IMR-90 (cell line): ENCODE measurements around the gene DHRS3. TPM values are rescaled to one million over a fixed set of nuclear protein-coding genes. Genes with fewer than 3 reads are reported as not detected.

Experiments
- ATAC-seq: fragments of 200-7000 bp; cut with Tn5 transposase; 2 replicates; pipeline ENCODE4 v1.9.1; 2020; ENCODE audit warnings: low read depth, mild to moderate bottlenecking, moderate library complexity
- BruUV-seq: library from RNA; stranded (reverse); fragments of 400-500 nt; replicated peaks from 2 replicates; lab custom pipeline; 2021; lab: Mats Ljungman, UMichigan
- CTCF ChIA-PET: fragments of 300-600 bp; formaldehyde crosslinking; extraction: SDS; loops from one replicate; lab custom pipeline; 2021; ENCODE audit warnings: antibody characterized with exemption; lab: Yijun Ruan, JAX
- POLR2A ChIA-PET: fragments of 300-600 bp; sonication (Branson Sonifier 250); formaldehyde crosslinking; loops from one replicate; lab custom pipeline; 2022; ENCODE audit warnings: antibody characterized with exemption; ENCODE audit not compliant: unreplicated experiment; lab: Charles Lee
- DNase-seq: peaks from one replicate; pipeline ENCODE4 v3.0.0; 2013
- H2AFZ ChIP-seq: replicated peaks from 2 replicates; pipeline ENCODE3; 2013; ENCODE audit warnings: low read length, mild to moderate bottlenecking; ENCODE audit not compliant: poor library complexity
- H2AK5ac ChIP-seq: 2 replicates; pipeline ENCODE4 v1.6.1; 2013; ENCODE audit warnings: low read depth, low read length, inconsistent platforms
- H2AK9ac ChIP-seq: replicated peaks from 2 replicates; pipeline ENCODE3; 2013; ENCODE audit warnings: mild to moderate bottlenecking, low read depth, low read length, moderate library complexity; ENCODE audit not compliant: poor library complexity
- H2BK120ac ChIP-seq: 2 replicates; pipeline ENCODE4 v1.6.1; 2013; ENCODE audit warnings: low read depth, low read length, inconsistent platforms
- H2BK15ac ChIP-seq: 3 replicates; pipeline ENCODE4 v1.6.1; 2013; ENCODE audit warnings: low read depth, low read length, inconsistent platforms
- H2BK20ac ChIP-seq: 2 replicates; pipeline ENCODE4 v1.6.1; 2013; ENCODE audit warnings: low read depth, mild to moderate bottlenecking, inconsistent platforms, low read length, moderate library complexity
- H2BK5ac ChIP-seq: 2 replicates; pipeline ENCODE4 v1.6.1; 2013; ENCODE audit warnings: mild to moderate bottlenecking, low read depth, low read length, inconsistent platforms; ENCODE audit not compliant: poor library complexity, severe bottlenecking
- H3K14ac ChIP-seq: replicated peaks from 2 replicates; pipeline ENCODE4 v1.6.1; 2013; ENCODE audit warnings: low read depth, low read length, inconsistent platforms
- H3K18ac ChIP-seq: 2 replicates; pipeline ENCODE4 v1.6.1; 2013; ENCODE audit warnings: low read depth, low read length, control low read depth
- H3K23ac ChIP-seq: 2 replicates; pipeline ENCODE4 v1.6.1; 2013; ENCODE audit warnings: low read depth, low read length, inconsistent platforms
- H3K27ac ChIP-seq: 2 replicates; pipeline ENCODE4 v1.5.1; 2013; ENCODE audit warnings: mild to moderate bottlenecking, control low read depth, low read length; ENCODE audit not compliant: insufficient read depth
- H3K27me3 ChIP-seq: 2 replicates; pipeline ENCODE4 v1.6.1; 2013; ENCODE audit warnings: low read length; ENCODE audit not compliant: control insufficient read depth, insufficient read depth
- H3K36me3 ChIP-seq: 2 replicates; pipeline ENCODE4 v1.6.1; 2013; ENCODE audit warnings: low read length, mixed read lengths; ENCODE audit not compliant: control insufficient read depth, insufficient read depth
- H3K4ac ChIP-seq: 2 replicates; pipeline ENCODE4 v1.6.1; 2013; ENCODE audit warnings: low read depth, low read length, inconsistent platforms
- H3K4me1 ChIP-seq: 2 replicates; pipeline ENCODE4 v1.6.1; 2013; ENCODE audit warnings: low read length, mixed read lengths; ENCODE audit not compliant: control insufficient read depth, insufficient read depth
- H3K4me2 ChIP-seq: 2 replicates; pipeline ENCODE4 v1.6.1; 2013; ENCODE audit warnings: low read depth, mild to moderate bottlenecking, control low read depth, low read length, moderate library complexity
- H3K4me3 ChIP-seq: 2 replicates; pipeline ENCODE4 v1.5.1; 2013; ENCODE audit warnings: low read depth, mild to moderate bottlenecking, control low read depth, low read length, moderate library complexity; ENCODE audit not compliant: insufficient read depth
- H3K56ac ChIP-seq: 2 replicates; pipeline ENCODE4 v1.6.1; 2013; ENCODE audit warnings: low read length, inconsistent platforms; ENCODE audit not compliant: insufficient read depth; ENCODE audit errors: extremely low read depth
- H3K79me1 ChIP-seq, 2 experiments: 2 replicates each; pipeline ENCODE4 v1.6.1; 2013; ENCODE audit warnings: low read length in 2 of 2, inconsistent platforms in 1 of 2, low read depth in 1 of 2
- H3K9ac ChIP-seq: 2 replicates; pipeline ENCODE4 v1.6.1; 2013; ENCODE audit warnings: low read depth, low read length, control low read depth
- H3K9me1 ChIP-seq: 2 replicates; pipeline ENCODE4 v1.6.1; 2013; ENCODE audit warnings: low read length, inconsistent platforms; ENCODE audit not compliant: insufficient read depth
- H3K9me3 ChIP-seq: 2 replicates; pipeline ENCODE4 v1.6.1; 2013; ENCODE audit warnings: low read length; ENCODE audit not compliant: control insufficient read depth, insufficient read depth
- H4K20me1 ChIP-seq: 2 replicates; pipeline ENCODE4 v1.6.1; 2013; ENCODE audit warnings: low read length, inconsistent platforms; ENCODE audit not compliant: insufficient read depth
- H4K5ac ChIP-seq: 2 replicates; pipeline ENCODE4 v1.6.1; 2013; ENCODE audit warnings: mild to moderate bottlenecking, low read depth, low read length, control low read depth
- H4K8ac ChIP-seq, 2 experiments: 2 replicates each; pipeline ENCODE4 v1.6.1; 2013; ENCODE audit warnings: low read depth in 2 of 2, low read length in 2 of 2, control low read depth in 1 of 2, inconsistent platforms in 1 of 2
- H4K91ac ChIP-seq: 2 replicates; pipeline ENCODE4 v1.6.1; 2013; ENCODE audit warnings: low read depth, low read length, inconsistent platforms; ENCODE audit not compliant: insufficient read depth
- BHLHE40 ChIP-seq: fragments of 150-350 bp; IDR thresholded peaks from 2 replicates; pipeline ENCODE4 v1.6.1; 2016; ENCODE audit warnings: mild to moderate bottlenecking, low read depth, low read length
- FOS ChIP-seq: fragments of 150-350 bp; IDR thresholded peaks from 2 replicates; pipeline ENCODE4 v1.6.1; 2016; ENCODE audit warnings: low read depth, low read length
- MAFK ChIP-seq: IDR thresholded peaks from 2 replicates; pipeline ENCODE4 v1.6.1; 2012; ENCODE audit warnings: low read depth, low read length, improper control_type of control experiment
- MAZ ChIP-seq: IDR thresholded peaks from 2 replicates; pipeline ENCODE4 v1.6.1; 2012; ENCODE audit warnings: low read depth, mild to moderate bottlenecking, low read length, improper control_type of control experiment, moderate library complexity, borderline replicate concordance
- NFE2L2 ChIP-seq: fragments of 150-350 bp; IDR thresholded peaks from 2 replicates; pipeline ENCODE4 v1.6.1; 2016; ENCODE audit warnings: low read depth, mild to moderate bottlenecking, low read length
- POLR2A ChIP-seq: IDR thresholded peaks from 2 replicates; pipeline ENCODE4 v1.6.1; 2012; ENCODE audit warnings: mild to moderate bottlenecking, low read depth, low read length
- RCOR1 ChIP-seq: IDR thresholded peaks from 2 replicates; pipeline ENCODE4 v1.6.1; 2012; ENCODE audit warnings: mild to moderate bottlenecking, low read length, improper control_type of control experiment; ENCODE audit not compliant: insufficient replicate concordance
- RFX5 ChIP-seq: IDR thresholded peaks from 2 replicates; pipeline ENCODE4 v1.8.0; 2012; ENCODE audit warnings: low read depth, mild to moderate bottlenecking, low read length, moderate library complexity
- SMC3 ChIP-seq: fragments of 150-350 bp; IDR thresholded peaks from 2 replicates; pipeline ENCODE4 v1.6.1; 2016; ENCODE audit warnings: low read depth, mild to moderate bottlenecking, antibody characterized with exemption, low read length, moderate library complexity
- WGBS, 2 experiments: methylation state at CpG; one replicate each; pipeline versions ENCODE4 v1.1.5 to v1.1.7; 2013; ENCODE audit warnings: missing lambda C conversion rate in 2 of 2; ENCODE audit not compliant: insufficient read length in 1 of 2; ENCODE audit errors: extremely low coverage in 2 of 2; 5-methylcytosine and 5-hydroxymethylcytosine counted together
- dilution Hi-C: fragments of 300-500 bp; cut with HindIII; formaldehyde crosslinking; loops from one replicate; pipeline ENCODE4 v1.14.3; 2018; ENCODE audit warnings: low sequenced_read_pairs; ENCODE audit not compliant: unreplicated experiment
- in situ Hi-C: fragments of 300-500 bp; cut with MboI; formaldehyde crosslinking; loops from 3 replicates; pipeline ENCODE4 v1.14.3; 2019; ENCODE audit warnings: low sequenced_read_pairs, inconsistent platforms, mixed read lengths
- intact Hi-C: fragments of 100-400 bp; cut with micrococcal nuclease; formaldehyde crosslinking; loops from 2 replicates; pipeline ENCODE4 v1.10.0; 2022
- polyA plus RNA-seq, 3 experiments: library from polyadenylated mRNA; depleted of rRNA; stranded (reverse); fragments of >200 nt; gene quantifications; 2 replicates each; pipeline ENCODE4 v1.2.3, GENCODE V29; 2012; ENCODE audit warnings: low replicate concordance in 1 of 3
- total RNA-seq: library from RNA; depleted of rRNA; stranded (reverse); fragments of >200 nt; gene quantifications from 2 replicates; pipeline ENCODE4 v1.2.3, GENCODE V29; 2012
- TF ChIP-seq, protein P1 (sequence below): conservative IDR thresholded peaks from 2 replicates; pipeline ENCODE4 v1.5.1; 2012; ENCODE audit warnings: mild to moderate bottlenecking, low read depth, low read length, improper control_type of control experiment

The DHRS3 gene
- total and polyA plus RNA-seq, 2 of the 4 experiments (the other 2 are of a cell fraction), result 11.2 to 14.5 TPM

DNA sequence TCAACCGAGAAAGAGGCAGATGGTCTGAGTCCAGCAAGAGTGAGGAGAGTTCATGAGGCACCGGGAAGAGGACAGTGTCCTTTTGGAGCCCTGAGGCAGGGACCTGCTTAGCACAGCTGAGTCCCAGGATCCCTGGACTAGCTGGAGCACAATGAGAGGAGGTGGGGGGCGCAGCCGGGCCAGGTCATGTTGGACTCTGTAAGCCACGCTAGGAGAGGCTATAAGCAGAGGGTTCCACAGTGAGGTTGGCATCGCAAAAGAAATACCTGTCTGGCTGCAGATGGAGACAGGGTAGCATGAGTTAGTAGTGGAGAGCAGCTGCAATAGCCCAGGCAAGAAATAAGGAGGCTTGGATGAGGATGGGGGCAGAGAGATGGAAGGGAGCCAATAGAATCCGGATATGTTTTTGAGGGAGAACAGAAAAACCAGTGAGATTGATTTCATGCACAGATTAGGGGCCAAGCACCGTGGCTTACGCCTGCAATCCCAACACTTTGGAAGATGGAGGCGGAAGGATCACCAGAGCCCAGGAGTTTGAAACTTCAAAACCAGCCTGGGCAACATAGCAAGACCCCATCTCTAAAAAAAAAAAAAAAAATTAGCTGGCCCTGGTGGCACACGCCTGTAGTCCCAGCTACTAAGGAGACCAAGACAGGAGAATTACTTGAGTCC lies 98.2 kb downstream of the DHRS3 start:
- Histone ChIP-seq H3K23ac (no peak overlapping the region), H3K79me1 (no peaks in the 10 kb centered on the region), H3K4me3 (no peak overlapping the region), H2BK120ac (0 out of 2 replicates have a peak overlapping the region, but pooled peaks have one; percentile 1), H4K8ac (no peak overlapping the region), H3K27ac (no peak overlapping the region), H4K91ac (no peak overlapping the region), H3K4ac (no peak overlapping the region), H3K27me3 (no peaks in the 10 kb centered on the region), H4K20me1 (no peaks in the 10 kb centered on the region), H3K4me2 (no peak overlapping the region), H2BK5ac (no peak overlapping the region), H3K36me3 (no peaks in the 10 kb centered on the region), H2AK9ac (no peak overlapping the region), H3K9ac (no peak overlapping the region), H2AK5ac (peak overlapping the region; percentile 27; the same call in 1 of the 2 replicates), H3K18ac (no peak overlapping the region), H2BK15ac (0 out of 3 replicates have a peak overlapping the region, but pooled peaks have one; percentile 36), H3K56ac (no peak overlapping the region), H3K9me3 (no peaks in the 10 kb centered on the region), H3K14ac (no peak overlapping the region), H3K9me1 (no peaks in the 10 kb centered on the region), H4K5ac (no peak overlapping the region), H2BK20ac (no peak overlapping the region), H3K4me1 (peaks cover 2% of the 10 kb centered on the region; the same call in 1 of the 2 replicates), H2AFZ (no peak overlapping the region)
- POLR2A ChIA-PET, result interaction anchor here (0.6 kb wide), 1 partner anchor 190 kb away, joined by 3 read pairs; no protein-coding TSS in a partner anchor
- in situ Hi-C loops, result no loop called here
- WGBS, 2 experiments, result 75% methylated on average over 2 of the region's 11 CpGs; no CpG with 5 or more reads in 1 of the 2 experiments
- TF ChIP-seq MAZ, result no peak
- no peak for TF ChIP-seq MAFK
- TF ChIP-seq RFX5, result no peak
- no peak for TF ChIP-seq BHLHE40
- no peak for TF ChIP-seq RCOR1
- no peak for TF ChIP-seq SMC3
- no peak for TF ChIP-seq FOS
- TF ChIP-seq NFE2L2, result no peak
- no peak for TF ChIP-seq POLR2A
- TF ChIP-seq, protein P1, sequence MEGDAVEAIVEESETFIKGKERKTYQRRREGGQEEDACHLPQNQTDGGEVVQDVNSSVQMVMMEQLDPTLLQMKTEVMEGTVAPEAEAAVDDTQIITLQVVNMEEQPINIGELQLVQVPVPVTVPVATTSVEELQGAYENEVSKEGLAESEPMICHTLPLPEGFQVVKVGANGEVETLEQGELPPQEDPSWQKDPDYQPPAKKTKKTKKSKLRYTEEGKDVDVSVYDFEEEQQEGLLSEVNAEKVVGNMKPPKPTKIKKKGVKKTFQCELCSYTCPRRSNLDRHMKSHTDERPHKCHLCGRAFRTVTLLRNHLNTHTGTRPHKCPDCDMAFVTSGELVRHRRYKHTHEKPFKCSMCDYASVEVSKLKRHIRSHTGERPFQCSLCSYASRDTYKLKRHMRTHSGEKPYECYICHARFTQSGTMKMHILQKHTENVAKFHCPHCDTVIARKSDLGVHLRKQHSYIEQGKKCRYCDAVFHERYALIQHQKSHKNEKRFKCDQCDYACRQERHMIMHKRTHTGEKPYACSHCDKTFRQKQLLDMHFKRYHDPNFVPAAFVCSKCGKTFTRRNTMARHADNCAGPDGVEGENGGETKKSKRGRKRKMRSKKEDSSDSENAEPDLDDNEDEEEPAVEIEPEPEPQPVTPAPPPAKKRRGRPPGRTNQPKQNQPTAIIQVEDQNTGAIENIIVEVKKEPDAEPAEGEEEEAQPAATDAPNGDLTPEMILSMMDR, result no peak
- dilution Hi-C loops, result no loop called here
- no peak for DNase-seq
- intact Hi-C loops, result no loop called here
- CTCF ChIA-PET, result no interaction called here
- no TSS peak for BruUV-seq
- ATAC-seq, result no peak
